Measurements from ENCODE around the gene SSTR3.

GRCh38 chr22:37256075-37256726 lies 43.9 kb upstream of the SSTR3 start:
- TF ChIP-seq CTCF (conservative IDR thresholded peaks at IDR 0.05 in 1 of 2, IDR thresholded peaks at IDR 0.05 in 1 of 2; ENCODE audit: extremely low read depth in 1 of 2, insufficient read depth in 1 of 2, low read depth in 1 of 2, low read length in 2 of 2): no peak
- TF ChIP-seq EZH2 (IDR thresholded peaks at IDR 0.05; ENCODE audit: borderline replicate concordance, low read length): no peak
